GM23338 (cell line): ENCODE measurements around the gene SDHA.

Source experiments
- CREB1 ChIP-seq: fragments of 250-450 bp; sonication (Bioruptor Pico); IDR thresholded peaks from 2 replicates; pipeline ENCODE4 v1.5.0; 2020; ENCODE audit warnings: low read depth, mild to moderate bottlenecking, moderate library complexity
- CTCF ChIP-seq, 2 experiments: fragments of 200-600 bp in 1 of 2; sonication (generic) in 1 of 2; conservative IDR thresholded peaks; 2 replicates each; pipeline versions ENCODE4 v1.5.1 to v1.6.1; 2016 to 2017; ENCODE audit warnings: antibody characterized with exemption in 2 of 2, low read depth in 2 of 2, mild to moderate bottlenecking in 2 of 2, moderate library complexity in 1 of 2
- ETS1 ChIP-seq: IDR thresholded peaks from 2 replicates; pipeline ENCODE4 v1.6.1; 2016; ENCODE audit warnings: antibody characterized with exemption
- EZH2 ChIP-seq: fragments of 200-600 bp; sonication (generic); IDR thresholded peaks from one replicate; pipeline ENCODE4 v1.8.0; 2017; ENCODE audit warnings: antibody characterized with exemption, mild to moderate bottlenecking, low read depth; ENCODE audit not compliant: unreplicated experiment
- EZH2phosphoT487 ChIP-seq: fragments of 200-600 bp; sonication (generic); IDR thresholded peaks from one replicate; pipeline ENCODE4 v1.8.1; 2018; ENCODE audit warnings: antibody characterized with exemption; ENCODE audit not compliant: unreplicated experiment
- POLR2AphosphoS5 ChIP-seq: IDR thresholded peaks from 2 replicates; pipeline ENCODE4 v1.6.1; 2016; ENCODE audit warnings: antibody characterized with exemption, low read depth
- REST ChIP-seq: IDR thresholded peaks from one replicate; pipeline ENCODE4 v1.6.1; 2018; ENCODE audit warnings: antibody characterized with exemption; ENCODE audit not compliant: unreplicated experiment

GRCh38 chr5:185095-186070, 32.7 kb upstream of the SDHA start:
- TF ChIP-seq POLR2AphosphoS5 = no peak; the same call in 1 of the 2 replicates
- no peak for TF ChIP-seq CTCF (conservative IDR thresholded peaks at IDR 0.05; ENCODE audit: low read depth in 2 of 2)
- TF ChIP-seq EZH2 = no peak
- no peak for TF ChIP-seq REST
- no peak for TF ChIP-seq EZH2phosphoT487
- TF ChIP-seq ETS1 = no peak
- no peak for TF ChIP-seq CREB1 (CRISPR knock-in tag)
